Panc1 (cell line): ENCODE data around the gene ASIC1. TPM values are rescaled to one million over a fixed set of nuclear protein-coding genes. Genes with fewer than 3 reads are reported as not detected.

ENCODE experiments used
- ATAC-seq: fragments of 200-7000 bp; cut with Tn5 transposase; 2 replicates; pipeline ENCODE4 v1.9.1; 2020; ENCODE audit warnings: mild to moderate bottlenecking, moderate library complexity
- BruUV-seq: library from RNA; stranded (reverse); fragments of 400-500 nt; replicated peaks from 2 replicates; lab custom pipeline; 2021; lab: Mats Ljungman, UMichigan
- CTCF ChIA-PET: fragments of 300-600 bp; sonication (Branson Sonifier 250); formaldehyde crosslinking; loops from one replicate; lab custom pipeline; 2022; ENCODE audit warnings: antibody characterized with exemption; lab: Charles Lee
- POLR2A ChIA-PET: fragments of 300-600 bp; sonication (Branson Sonifier 250); formaldehyde crosslinking; loops from one replicate; lab custom pipeline; 2022; ENCODE audit warnings: antibody characterized with exemption; lab: Charles Lee
- DNase-seq: peaks from one replicate; pipeline ENCODE4 v3.0.0-alpha.2; 2010; ENCODE audit warnings: low read depth, low spot score
- H3K27ac ChIP-seq: 2 replicates; pipeline ENCODE4 v1.5.1; 2011; ENCODE audit warnings: mild to moderate bottlenecking, low read length, inconsistent platforms
- H3K27me3 ChIP-seq: fragments of 200-500 bp; sonication (Bioruptor generic); 2 replicates; pipeline ENCODE4 v1.6.0; 2014; ENCODE audit warnings: low read length, inconsistent platforms; ENCODE audit not compliant: control insufficient read depth, insufficient read depth
- H3K36me3 ChIP-seq: fragments of 200-500 bp; sonication (Bioruptor generic); 2 replicates; pipeline ENCODE4 v1.5.1; 2014; ENCODE audit warnings: inconsistent platforms, mild to moderate bottlenecking, low read length, moderate library complexity; ENCODE audit not compliant: control insufficient read depth, insufficient read depth
- H3K4me1 ChIP-seq: 2 replicates; pipeline ENCODE4 v1.5.1; 2011; ENCODE audit warnings: inconsistent platforms, mild to moderate bottlenecking, low read length, moderate library complexity; ENCODE audit not compliant: control insufficient read depth, insufficient read depth
- H3K4me3 ChIP-seq, 2 experiments: 2 replicates each; pipeline ENCODE4 v1.5.1; 2011 to 2012; ENCODE audit warnings: low read depth in 2 of 2, low read length in 2 of 2, mild to moderate bottlenecking in 2 of 2, inconsistent platforms in 1 of 2, moderate library complexity in 1 of 2
- H3K9me3 ChIP-seq: fragments of 200-500 bp; sonication (Bioruptor generic); 2 replicates; pipeline ENCODE4 v1.5.1; 2014; ENCODE audit warnings: low read depth, mild to moderate bottlenecking, inconsistent platforms, low read length, moderate library complexity; ENCODE audit not compliant: control insufficient read depth, insufficient read depth
- CTCF ChIP-seq: fragments of 450-650 bp; IDR thresholded peaks from 2 replicates; pipeline ENCODE4 v1.5.1; 2017; ENCODE audit warnings: mild to moderate bottlenecking
- POLR2AphosphoS5 ChIP-seq: IDR thresholded peaks from 2 replicates; pipeline ENCODE4 v1.6.1; 2012; ENCODE audit warnings: mild to moderate bottlenecking, low read depth, low read length, moderate library complexity
- REST ChIP-seq, 2 experiments: IDR thresholded peaks; 2 replicates each; pipeline ENCODE4 v1.6.1; 2011 to 2012; ENCODE audit warnings: low read depth in 2 of 2, control low read depth in 1 of 2, low read length in 1 of 2, mild to moderate bottlenecking in 1 of 2, moderate library complexity in 1 of 2; ENCODE audit not compliant: insufficient read depth in 1 of 2
- SIN3A ChIP-seq: IDR thresholded peaks from 2 replicates; pipeline ENCODE4 v1.6.1; 2012; ENCODE audit warnings: low read depth, mild to moderate bottlenecking, low read length, moderate library complexity, borderline replicate concordance; ENCODE audit not compliant: insufficient read depth
- TCF7L2 ChIP-seq: IDR thresholded peaks from 2 replicates; pipeline ENCODE4 v1.6.1; 2011; ENCODE audit warnings: mild to moderate bottlenecking, low read depth, low read length, inconsistent platforms
- in situ Hi-C: cut with HindIII; loops from 2 replicates; pipeline ENCODE4 v1.10.0; 2016; ENCODE audit warnings: low sequenced_read_pairs, low pct_unique_long_range_greater_than_20kb
- intact Hi-C: fragments of 100-400 bp; cut with micrococcal nuclease; formaldehyde crosslinking; loops from one replicate; pipeline ENCODE4 v1.10.0; 2022; ENCODE audit not compliant: unreplicated experiment
- total RNA-seq: library from RNA; stranded (reverse); gene quantifications from one replicate; pipeline ENCODE4 v1.2.1, GENCODE V29; 2021; ENCODE audit not compliant: unreplicated experiment

ASIC1 gene
- total RNA-seq, 1 experiment from 2014 or later = 13.5 TPM

DNA sequence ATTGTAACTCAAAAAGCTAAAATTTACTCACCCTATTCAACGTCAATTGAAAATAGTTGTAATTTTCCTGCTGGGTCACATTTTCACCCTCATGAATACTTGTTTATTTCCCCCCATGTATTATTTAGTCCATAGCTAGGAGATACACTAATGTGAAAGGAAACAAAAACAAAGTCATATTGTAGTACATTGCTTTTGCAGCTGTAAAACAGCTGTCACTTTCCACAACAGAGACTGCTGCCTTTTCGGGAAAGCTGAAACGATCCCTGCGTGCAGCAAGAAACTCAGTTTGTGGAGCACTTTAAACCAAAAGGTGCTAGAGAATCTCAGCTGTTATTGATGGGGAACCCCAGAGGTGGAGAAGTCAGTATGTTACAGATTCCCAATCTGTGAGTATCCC is 36.4 kb upstream of the ASIC1 start:
- intact Hi-C loops (no loop called here), in situ Hi-C loops (no loop called here)
- Histone ChIP-seq H3K36me3 (0 out of 2 replicates have a peak, but pooled peaks cover 4% of the 10 kb centered on the region), H3K4me1 (peaks cover 38% of the 10 kb centered on the region), H3K9me3 (no peaks in the 10 kb centered on the region), H3K27ac (peak overlapping the region; percentile 31; the same call in 1 of the 2 replicates), H3K4me3 (no peak overlapping the region), H3K27me3 (no peaks in the 10 kb centered on the region)
- ChIA-PET CTCF (interaction anchor here (1.7 kb wide), 1 partner anchor 18 kb away, joined by 3 read pairs; no protein-coding TSS in a partner anchor), POLR2A (no interaction called here)
- no TSS peak for BruUV-seq
- DNase-seq = no peak
- no peak for TF ChIP-seq TCF7L2
- no peak for TF ChIP-seq CTCF
- TF ChIP-seq SIN3A = no peak
- TF ChIP-seq REST (IDR thresholded peaks at IDR 0.05; ENCODE audit: insufficient read depth in 1 of 2, low read depth in 2 of 2, low read length in 1 of 2) = no peak
- no peak for TF ChIP-seq POLR2AphosphoS5
- ATAC-seq = no peak

DNA sequence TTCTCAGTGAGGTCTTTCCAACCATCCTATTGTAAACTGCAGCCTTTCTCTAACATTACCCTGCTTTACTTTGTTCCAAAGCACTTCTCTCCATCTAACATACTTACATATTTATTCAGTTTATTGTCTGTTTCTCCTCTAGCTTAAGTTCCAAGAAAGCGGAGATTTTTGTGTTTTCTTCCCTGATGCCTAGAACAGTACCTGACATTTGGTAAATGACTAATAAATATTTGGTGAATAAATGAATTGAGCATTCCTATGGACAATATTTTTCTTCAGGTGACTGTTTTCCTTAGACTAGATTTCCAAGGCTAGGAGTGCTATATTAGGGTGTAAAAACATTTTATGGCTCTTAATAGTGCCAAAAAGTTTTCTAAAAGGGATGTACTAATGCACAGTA is 34.5 kb upstream of the ASIC1 start:
- no peaks in the 10 kb centered on the region for H3K27me3 ChIP-seq
- no peak for ATAC-seq
- H3K4me3 ChIP-seq = no peak overlapping the region
- TF ChIP-seq TCF7L2 (no peak), CTCF (no peak), SIN3A (no peak), REST (IDR thresholded peaks at IDR 0.05; ENCODE audit: insufficient read depth in 1 of 2, low read depth in 2 of 2, low read length in 1 of 2) (no peak), POLR2AphosphoS5 (no peak)
- intact Hi-C loops = no loop called here
- ChIA-PET CTCF (no interaction called here), POLR2A (interaction anchor here (0.6 kb wide), 1 partner anchor 62 kb away, joined by 4 read pairs; no protein-coding TSS in a partner anchor)
- in situ Hi-C loops = no loop called here
- no peaks in the 10 kb centered on the region for H3K9me3 ChIP-seq
- H3K36me3 ChIP-seq = no peaks in the 10 kb centered on the region
- no peak for DNase-seq
- H3K27ac ChIP-seq = peak overlapping the region; percentile 9; the same call in 1 of the 2 replicates
- H3K4me1 ChIP-seq = peaks cover 39% of the 10 kb centered on the region
- BruUV-seq = no TSS peak
